Activated T-cell treated with anti-CD3 and anti-CD28 coated beads, Interleukin-2, amount 50 U/mL, for 24 hours (primary cell): Measurements from ENCODE around the gene CARMIL1.

Experiments
- DNase-seq: peaks from one replicate; pipeline ENCODE4 v3.0.0-alpha.2; 2020
- H3K27ac Mint-ChIP-seq: 2 replicates; pipeline ENCODE4 v1.8.0; 2020; ENCODE audit warnings: mild to moderate bottlenecking, mixed read lengths
- H3K27me3 Mint-ChIP-seq: 2 replicates; pipeline ENCODE4 v1.8.0; 2020; ENCODE audit warnings: mixed read lengths
- H3K36me3 Mint-ChIP-seq: 2 replicates; pipeline ENCODE4 v1.8.0; 2020; ENCODE audit warnings: low read depth, mixed read lengths
- H3K4me1 Mint-ChIP-seq: 2 replicates; pipeline ENCODE4 v1.8.0; 2020; ENCODE audit warnings: low read depth, mixed read lengths
- H3K4me3 Mint-ChIP-seq: 2 replicates; pipeline ENCODE4 v1.8.0; 2020; ENCODE audit warnings: mild to moderate bottlenecking, moderate library complexity, mixed read lengths
- H3K9me3 Mint-ChIP-seq: 2 replicates; pipeline ENCODE4 v1.8.0; 2020; ENCODE audit warnings: mixed read lengths

Gene CARMIL1

GRCh38 chr6:25257686-25258348 lies 21.4 kb upstream of the CARMIL1 start:
- H3K4me1 Mint-ChIP-seq, result no peaks in the 10 kb centered on the region
- H3K9me3 Mint-ChIP-seq, result no peaks in the 10 kb centered on the region
- no peak overlapping the region for H3K4me3 Mint-ChIP-seq
- peaks cover 14% of the 10 kb centered on the region for H3K27me3 Mint-ChIP-seq
- no peaks in the 10 kb centered on the region for H3K36me3 Mint-ChIP-seq
- no peak overlapping the region for H3K27ac Mint-ChIP-seq
- DNase-seq, result no peak

GRCh38 chr6:25259756-25260155 lies 19.4 kb upstream of the CARMIL1 start:
- DNase-seq, result no peak
- no peaks in the 10 kb centered on the region for H3K36me3 Mint-ChIP-seq
- H3K27ac Mint-ChIP-seq, result no peak overlapping the region
- no peak overlapping the region for H3K4me3 Mint-ChIP-seq
- H3K9me3 Mint-ChIP-seq, result no peaks in the 10 kb centered on the region
- H3K4me1 Mint-ChIP-seq, result no peaks in the 10 kb centered on the region
- H3K27me3 Mint-ChIP-seq, result peaks cover 4% of the 10 kb centered on the region

- H3K9me3 Mint-ChIP-seq, result no peaks in the 10 kb centered on the region
- no peak overlapping the region for H3K4me3 Mint-ChIP-seq
- DNase-seq, result no peak
- no peak overlapping the region for H3K27ac Mint-ChIP-seq
- H3K27me3 Mint-ChIP-seq, result no peaks in the 10 kb centered on the region
- peaks cover 1% of the 10 kb centered on the region for H3K4me1 Mint-ChIP-seq
- no peaks in the 10 kb centered on the region for H3K36me3 Mint-ChIP-seq
These were observed 15.5 kb upstream of the CARMIL1 start for GRCh38 chr6:25263657-25264056.

- no peaks in the 10 kb centered on the region for H3K27me3 Mint-ChIP-seq
- peaks cover 1% of the 10 kb centered on the region for H3K4me1 Mint-ChIP-seq
- H3K4me3 Mint-ChIP-seq, result no peak overlapping the region
- DNase-seq, result no peak
- no peak overlapping the region for H3K27ac Mint-ChIP-seq
- H3K36me3 Mint-ChIP-seq, result no peaks in the 10 kb centered on the region
- H3K9me3 Mint-ChIP-seq, result no peaks in the 10 kb centered on the region
These were observed 12.6 kb upstream of the CARMIL1 start for GRCh38 chr6:25266456-25267100.

- no peak overlapping the region for H3K4me3 Mint-ChIP-seq
- H3K4me1 Mint-ChIP-seq, result peaks cover 1% of the 10 kb centered on the region
- no peaks in the 10 kb centered on the region for H3K36me3 Mint-ChIP-seq
- DNase-seq, result no peak
- peaks cover 7% of the 10 kb centered on the region for H3K27me3 Mint-ChIP-seq
- H3K27ac Mint-ChIP-seq, result no peak overlapping the region
- no peaks in the 10 kb centered on the region for H3K9me3 Mint-ChIP-seq
These were observed 11.5 kb upstream of the CARMIL1 start for GRCh38 chr6:25267662-25268061.

- DNase-seq, result no peak
- Mint-ChIP-seq H3K36me3 (no peaks in the 10 kb centered on the region), H3K27me3 (peaks cover 11% of the 10 kb centered on the region), H3K4me1 (peaks cover under 1% of the 10 kb centered on the region), H3K9me3 (no peaks in the 10 kb centered on the region), H3K4me3 (no peak overlapping the region), H3K27ac (no peak overlapping the region)
These were observed 8.6 kb upstream of the CARMIL1 start for GRCh38 chr6:25270559-25270958.

GRCh38 chr6:25275436-25275835 lies 3.7 kb upstream of the CARMIL1 start:
- no peak for DNase-seq
- Mint-ChIP-seq H3K9me3 (no peaks in the 10 kb centered on the region), H3K27ac (no peak overlapping the region), H3K36me3 (no peaks in the 10 kb centered on the region), H3K4me3 (no peak overlapping the region), H3K4me1 (peaks cover 25% of the 10 kb centered on the region), H3K27me3 (peaks cover 11% of the 10 kb centered on the region)

- Mint-ChIP-seq H3K9me3 (no peaks in the 10 kb centered on the region), H3K4me1 (peaks cover 32% of the 10 kb centered on the region), H3K4me3 (peak overlapping the region; percentile 77), H3K27ac (no peak overlapping the region), H3K27me3 (peaks cover 6% of the 10 kb centered on the region), H3K36me3 (no peaks in the 10 kb centered on the region)
- no peak for DNase-seq
These were observed 1.8 kb upstream of the CARMIL1 start for GRCh38 chr6:25277386-25277785.

GRCh38 chr6:25277857-25278256 lies 1.3 kb upstream of the CARMIL1 start:
- no peak for DNase-seq
- Mint-ChIP-seq H3K27me3 (peaks cover 5% of the 10 kb centered on the region), H3K36me3 (no peaks in the 10 kb centered on the region), H3K4me3 (peak overlapping the region; percentile 77), H3K4me1 (peaks cover 32% of the 10 kb centered on the region), H3K27ac (no peak overlapping the region), H3K9me3 (no peaks in the 10 kb centered on the region)

- peak overlapping the region; percentile 78 for H3K27ac Mint-ChIP-seq
- H3K27me3 Mint-ChIP-seq, result peaks cover 3% of the 10 kb centered on the region
- peaks cover 35% of the 10 kb centered on the region for H3K4me1 Mint-ChIP-seq
- H3K4me3 Mint-ChIP-seq, result peak overlapping the region; percentile 77
- no peak for DNase-seq
- no peaks in the 10 kb centered on the region for H3K36me3 Mint-ChIP-seq
- no peaks in the 10 kb centered on the region for H3K9me3 Mint-ChIP-seq
These were observed 787 bp upstream of the CARMIL1 start for GRCh38 chr6:25278261-25278913.

GRCh38 chr6:25279748-25280343 lies 672 bp downstream of the CARMIL1 start:
- H3K27ac Mint-ChIP-seq, result peak overlapping the region; percentile 75

GRCh38 chr6:25280344-25281074 lies 1.3 kb downstream of the CARMIL1 start:
- Mint-ChIP-seq H3K27ac (peak overlapping the region; percentile 54), H3K4me1 (peaks cover 37% of the 10 kb centered on the region), H3K9me3 (no peaks in the 10 kb centered on the region), H3K4me3 (peak overlapping the region; percentile 77), H3K36me3 (peaks cover 3% of the 10 kb centered on the region), H3K27me3 (no peaks in the 10 kb centered on the region)
- no peak for DNase-seq

More at GRCh38 chr6:25279748-25280343, 672 bp downstream of the CARMIL1 start:
- peaks cover 35% of the 10 kb centered on the region for H3K4me1 Mint-ChIP-seq
- H3K27me3 Mint-ChIP-seq, result no peaks in the 10 kb centered on the region
- H3K4me3 Mint-ChIP-seq, result peak overlapping the region; percentile 77
- no peaks in the 10 kb centered on the region for H3K9me3 Mint-ChIP-seq
- no peaks in the 10 kb centered on the region for H3K36me3 Mint-ChIP-seq
- peak; percentile 50 for DNase-seq

- peaks cover 5% of the 10 kb centered on the region for H3K4me1 Mint-ChIP-seq
- H3K36me3 Mint-ChIP-seq, result peaks cover 3% of the 10 kb centered on the region
- DNase-seq, result no peak
- H3K4me3 Mint-ChIP-seq, result no peak overlapping the region
- no peak overlapping the region for H3K27ac Mint-ChIP-seq
- no peaks in the 10 kb centered on the region for H3K9me3 Mint-ChIP-seq
- H3K27me3 Mint-ChIP-seq, result no peaks in the 10 kb centered on the region
These were observed 7.7 kb downstream of the CARMIL1 start for GRCh38 chr6:25286891-25287290.

GRCh38 chr6:25287941-25288340 lies 8.8 kb downstream of the CARMIL1 start:
- H3K27me3 Mint-ChIP-seq, result no peaks in the 10 kb centered on the region
- no peak overlapping the region for H3K4me3 Mint-ChIP-seq
- no peak overlapping the region for H3K27ac Mint-ChIP-seq
- peaks cover 5% of the 10 kb centered on the region for H3K4me1 Mint-ChIP-seq
- H3K36me3 Mint-ChIP-seq, result peaks cover 3% of the 10 kb centered on the region
- no peaks in the 10 kb centered on the region for H3K9me3 Mint-ChIP-seq
- DNase-seq, result no peak
